HG02610 (cell line): Measurements from ENCODE around the gene ALG1.

ENCODE experiments used
- ATAC-seq: cut with Tn5 transposase; IDR thresholded peaks from one replicate; pipeline ENCODE4 v1.9.1; 2021; ENCODE audit warnings: mild to moderate bottlenecking, moderate library complexity; ENCODE audit not compliant: unreplicated experiment

Gene ALG1

DNA sequence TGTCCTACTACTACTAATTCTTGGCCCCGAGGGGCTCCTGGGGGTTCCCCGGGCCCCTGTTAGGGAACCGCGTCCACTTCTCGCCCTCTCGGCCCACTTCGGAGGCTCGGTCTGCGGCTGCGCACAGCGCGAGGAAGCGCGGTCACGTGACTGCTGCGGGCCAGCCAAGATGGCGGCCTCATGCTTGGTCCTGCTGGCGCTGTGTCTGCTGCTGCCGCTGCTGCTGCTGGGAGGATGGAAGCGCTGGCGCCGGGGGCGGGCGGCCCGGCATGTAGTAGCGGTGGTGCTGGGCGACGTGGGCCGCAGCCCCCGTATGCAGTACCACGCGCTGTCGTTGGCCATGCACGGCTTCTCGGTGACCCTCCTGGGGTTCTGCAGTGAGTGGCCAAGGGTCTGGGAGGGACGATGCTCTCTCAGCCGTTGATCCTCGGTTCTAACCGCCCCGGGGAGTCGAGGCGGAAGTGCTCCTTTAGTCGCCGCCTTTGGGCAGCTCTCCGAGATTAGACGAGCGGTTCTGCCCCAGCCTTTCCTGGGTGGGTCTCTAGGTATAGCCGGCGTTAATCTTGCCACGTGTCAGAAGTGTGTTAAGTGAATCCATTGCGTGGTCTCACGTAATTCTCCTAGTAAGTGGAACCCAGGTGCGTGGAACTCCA is at the start of gene ALG1:
TSS of gene ALG1 (plus strand) at position 163 of the 653 bp plus-strand sequence. CDS start at position 170, 7 bp downstream.
- peak; percentile 82 for ATAC-seq

- no peak for ATAC-seq
Observed at GRCh38 chr16:5022521-5022920, 49.1 kb upstream of the ALG1 start.

GRCh38 chr16:5024632-5025031 is 47.0 kb upstream of the ALG1 start:
- no peak for ATAC-seq

- ATAC-seq, result no peak
Observed at GRCh38 chr16:5025171-5025632, 46.4 kb upstream of the ALG1 start.

- no peak for ATAC-seq
Observed at GRCh38 chr16:5026664-5027063, 45.0 kb upstream of the ALG1 start.

- no peak for ATAC-seq
Observed at GRCh38 chr16:5027086-5027485, 44.6 kb upstream of the ALG1 start.

DNA sequence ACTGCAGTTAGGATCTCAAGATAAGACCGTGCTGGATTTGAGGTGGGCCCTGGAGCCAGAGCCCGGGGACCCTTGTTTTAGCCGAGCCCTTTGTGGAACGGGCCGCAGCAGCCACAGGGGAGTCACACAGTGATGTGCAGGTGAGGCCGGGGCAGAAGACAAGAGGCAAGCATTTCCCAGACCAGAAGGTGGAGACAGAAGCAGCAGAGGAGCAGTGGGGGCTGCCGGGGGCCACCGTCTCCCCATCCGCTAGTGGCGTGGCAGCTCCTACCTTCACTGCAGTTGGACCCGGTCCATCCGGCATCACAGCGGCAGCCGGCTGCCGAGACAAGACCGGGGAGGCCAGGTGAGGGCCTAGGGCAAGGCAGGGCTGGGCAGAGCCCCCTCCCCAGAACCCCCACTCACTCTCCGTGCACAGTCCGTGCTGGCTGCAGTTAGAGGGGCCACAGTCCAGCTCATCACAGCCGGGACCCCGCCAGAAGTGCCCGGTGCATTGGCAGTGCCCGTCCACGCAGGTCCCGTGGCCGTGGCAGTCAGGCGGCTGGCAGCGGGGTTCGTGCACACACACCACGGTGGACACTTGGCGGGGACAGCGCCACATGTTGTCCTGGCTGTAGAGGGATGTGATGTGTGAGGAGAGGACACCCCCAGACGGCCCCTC is 43.9 kb upstream of the ALG1 start:
- no peak for ATAC-seq

DNA sequence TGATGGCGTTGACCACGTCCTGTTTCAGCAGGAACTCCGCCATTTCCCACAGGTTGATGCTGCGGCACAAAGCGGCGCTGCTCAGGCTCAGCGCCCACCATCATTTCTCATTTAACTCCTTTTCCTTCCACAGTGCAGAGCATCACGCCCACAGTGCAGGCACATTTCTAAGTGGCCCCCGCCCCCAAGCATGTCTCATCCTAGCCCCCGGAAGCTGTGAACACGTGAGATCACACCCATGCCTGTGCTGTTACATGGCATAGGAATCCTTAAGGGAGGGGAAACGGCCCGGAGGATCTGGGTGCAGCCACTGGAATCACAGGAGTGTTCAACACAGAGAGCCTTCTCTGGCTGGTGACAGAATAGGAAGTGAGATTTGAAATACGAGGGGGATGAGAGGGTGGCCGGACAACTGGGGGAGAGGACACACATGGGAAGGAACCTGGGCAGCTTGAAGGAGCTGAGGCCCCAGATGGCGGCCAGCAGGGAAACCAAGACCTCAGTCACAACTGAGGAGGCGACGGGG is 42.6 kb upstream of the ALG1 start:
- no peak for ATAC-seq

DNA sequence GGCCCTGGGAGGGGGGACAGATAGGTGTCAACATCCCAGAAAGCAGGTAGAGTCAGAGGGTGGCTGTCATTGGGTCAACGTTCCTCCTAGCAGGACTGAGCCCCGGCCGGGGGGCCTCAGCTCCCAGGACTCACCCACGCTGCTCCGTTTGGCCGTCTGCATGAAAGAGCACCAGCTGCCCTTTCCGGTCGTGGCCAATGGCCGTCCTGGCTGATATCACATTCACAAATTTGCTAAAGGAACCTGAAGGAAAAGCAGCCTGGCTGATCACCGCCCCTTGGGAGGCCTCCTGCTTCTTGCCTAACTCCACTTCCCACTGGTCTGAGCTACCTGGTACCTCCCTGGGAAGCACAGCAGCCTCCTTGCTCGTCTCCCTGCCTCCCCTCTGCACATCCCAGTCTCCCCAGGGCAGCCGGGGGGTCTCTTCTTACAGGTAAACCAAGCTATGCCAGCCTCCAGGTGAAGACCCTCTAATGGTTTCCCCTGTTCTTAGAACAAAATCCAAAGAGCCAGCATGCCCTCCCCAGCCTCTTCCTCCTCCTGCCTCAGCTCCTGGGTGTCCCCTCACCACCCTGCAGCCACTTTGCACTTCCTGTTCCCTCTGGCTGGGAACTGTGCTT is 41.3 kb upstream of the ALG1 start:
- no peak for ATAC-seq

GRCh38 chr16:5031601-5032000 is 40.0 kb upstream of the ALG1 start:
- ATAC-seq, result no peak

DNA sequence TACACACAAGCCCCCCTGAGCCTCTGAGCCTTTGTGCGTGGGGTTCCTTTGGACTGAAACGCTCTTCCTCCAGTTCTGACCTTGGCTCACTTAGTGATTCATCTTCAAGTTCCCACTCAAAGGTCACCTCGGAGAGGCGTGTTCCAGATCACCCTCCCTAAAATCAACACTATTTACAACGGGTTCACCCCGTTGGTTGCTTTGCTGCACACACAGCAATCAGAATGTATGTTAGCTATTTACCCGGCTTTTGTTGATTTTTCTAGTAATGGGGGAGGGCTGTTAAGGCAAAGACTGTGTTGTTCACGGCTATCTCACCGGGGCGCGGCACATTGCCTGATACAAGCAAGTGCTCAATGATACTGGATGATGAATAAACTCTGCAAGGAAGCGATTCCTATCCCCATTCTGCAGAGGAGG is 38.9 kb upstream of the ALG1 start:
- ATAC-seq, result no peak

DNA sequence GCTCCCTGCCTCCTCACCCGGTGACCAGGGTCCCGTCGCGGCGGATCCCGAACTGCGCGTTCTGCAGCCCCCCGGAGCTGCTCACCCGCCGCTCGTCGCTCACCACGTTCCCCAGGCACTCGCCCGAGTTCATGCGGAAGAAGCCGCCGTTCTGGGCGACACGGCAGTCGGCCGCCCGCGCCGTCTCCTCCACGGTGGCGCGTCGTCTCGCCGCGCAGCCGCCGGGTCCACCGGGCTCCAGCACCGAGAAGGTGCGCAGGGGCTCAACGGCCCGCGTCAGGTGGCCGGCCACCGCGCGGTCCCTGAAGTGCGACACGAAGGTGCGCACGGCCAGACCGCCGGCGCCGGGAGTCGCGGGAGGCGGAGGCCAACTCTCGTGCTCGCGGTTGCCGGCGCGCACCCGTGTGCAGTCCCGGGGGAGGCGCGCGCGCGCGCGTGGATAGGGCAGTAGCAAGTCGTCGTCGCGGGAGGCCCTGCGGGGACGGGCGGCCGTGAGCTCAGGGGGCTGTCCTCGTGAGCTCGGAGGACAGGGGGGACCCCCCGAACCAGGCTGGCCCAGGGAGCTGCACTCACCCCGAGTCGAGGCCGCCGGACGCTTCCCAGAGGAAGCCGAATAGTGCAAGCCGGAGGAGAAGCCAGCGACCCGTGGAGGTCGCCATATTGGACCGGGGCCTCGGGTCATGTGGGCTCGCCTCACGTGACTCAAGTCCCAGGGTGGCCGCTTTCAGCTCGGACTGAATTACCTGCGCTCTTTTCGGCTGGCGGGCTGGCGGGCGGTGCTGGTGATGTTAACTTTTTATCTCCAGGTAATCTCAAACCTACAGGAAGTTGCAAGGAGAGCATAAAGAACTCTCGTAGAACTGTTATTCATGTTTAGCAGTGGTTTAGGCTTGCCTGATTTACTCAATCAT is 38.1 kb upstream of the ALG1 start, which contains the start of gene NAGPA:
TSS of gene NAGPA (minus strand) at position 680 of the 911 bp plus-strand sequence. CDS start at position 659, 21 bp downstream.
- peak; percentile 83 for ATAC-seq

DNA sequence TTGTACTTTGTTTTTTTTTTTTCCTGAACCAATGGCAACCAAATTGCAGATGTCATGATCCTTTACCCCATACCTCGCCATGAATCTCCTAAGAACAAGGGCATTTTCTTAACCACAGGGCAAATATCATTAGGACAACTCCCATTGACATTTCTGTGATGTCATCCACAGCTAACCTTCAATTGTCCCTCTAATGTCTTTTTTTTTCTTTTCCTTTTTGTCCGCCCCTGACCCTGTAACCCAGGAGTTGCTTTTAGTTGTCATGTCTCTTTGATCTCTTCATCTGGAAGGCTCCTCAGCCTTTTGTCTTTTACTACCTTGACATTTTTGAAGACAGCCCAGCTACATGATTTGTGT is 37.5 kb upstream of the ALG1 start:
- no peak for ATAC-seq

- ATAC-seq, result no peak
Observed at GRCh38 chr16:5035909-5036227, 35.8 kb upstream of the ALG1 start.

GRCh38 chr16:5036228-5037156 is 35.2 kb upstream of the ALG1 start:
- ATAC-seq, result no peak

GRCh38 chr16:5040451-5040850 is 31.2 kb upstream of the ALG1 start:
- ATAC-seq, result no peak

DNA sequence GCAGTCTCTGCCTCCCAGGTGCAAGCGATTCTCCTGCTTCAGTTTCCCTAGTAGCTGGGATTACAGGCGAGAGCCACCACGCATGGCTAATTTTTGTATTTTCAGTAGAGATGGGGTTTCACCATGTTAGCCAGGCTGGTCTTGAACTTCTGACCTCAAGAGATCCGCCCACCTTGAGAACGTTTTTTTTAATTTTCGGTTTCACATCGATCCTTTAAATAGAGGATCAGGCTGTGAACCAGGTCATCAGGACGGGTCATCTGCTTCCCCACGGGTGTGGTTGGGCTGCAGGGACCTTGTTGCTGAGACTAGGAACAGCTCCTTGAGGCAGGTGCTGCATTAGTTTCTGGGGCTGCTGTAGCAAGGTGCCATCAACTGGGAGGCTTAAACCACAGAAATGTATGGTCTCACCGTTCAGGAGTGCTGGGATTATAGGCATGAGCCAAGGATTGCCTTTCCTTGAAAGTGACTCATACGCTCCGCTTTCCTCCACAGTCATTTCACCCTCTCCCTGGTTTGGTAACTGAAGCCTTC is 30.0 kb upstream of the ALG1 start:
- ATAC-seq, result no peak

- no peak for ATAC-seq
Observed at GRCh38 chr16:5042574-5043171, 29.0 kb upstream of the ALG1 start.

- no peak for ATAC-seq
Observed at GRCh38 chr16:5044011-5044540, 27.6 kb upstream of the ALG1 start.
